Panc1 (cell line): ENCODE measurements around the gene MAP3K2. TPM values are rescaled to one million over a fixed set of nuclear protein-coding genes. Genes with fewer than 3 reads are reported as not detected.

ENCODE experiments used
- ATAC-seq: fragments of 200-7000 bp; cut with Tn5 transposase; 2 replicates; pipeline ENCODE4 v1.9.1; 2020; ENCODE audit warnings: mild to moderate bottlenecking, moderate library complexity
- BruUV-seq: library from RNA; stranded (reverse); fragments of 400-500 nt; replicated peaks from 2 replicates; lab custom pipeline; 2021; lab: Mats Ljungman, UMichigan
- CTCF ChIA-PET: fragments of 300-600 bp; sonication (Branson Sonifier 250); formaldehyde crosslinking; loops from one replicate; lab custom pipeline; 2022; ENCODE audit warnings: antibody characterized with exemption; lab: Charles Lee
- POLR2A ChIA-PET: fragments of 300-600 bp; sonication (Branson Sonifier 250); formaldehyde crosslinking; loops from one replicate; lab custom pipeline; 2022; ENCODE audit warnings: antibody characterized with exemption; lab: Charles Lee
- DNase-seq: peaks from one replicate; pipeline ENCODE4 v3.0.0-alpha.2; 2010; ENCODE audit warnings: low read depth, low spot score
- H3K27ac ChIP-seq: 2 replicates; pipeline ENCODE4 v1.5.1; 2011; ENCODE audit warnings: mild to moderate bottlenecking, low read length, inconsistent platforms
- H3K27me3 ChIP-seq: fragments of 200-500 bp; sonication (Bioruptor generic); 2 replicates; pipeline ENCODE4 v1.6.0; 2014; ENCODE audit warnings: low read length, inconsistent platforms; ENCODE audit not compliant: control insufficient read depth, insufficient read depth
- H3K36me3 ChIP-seq: fragments of 200-500 bp; sonication (Bioruptor generic); 2 replicates; pipeline ENCODE4 v1.5.1; 2014; ENCODE audit warnings: inconsistent platforms, mild to moderate bottlenecking, low read length, moderate library complexity; ENCODE audit not compliant: control insufficient read depth, insufficient read depth
- H3K4me1 ChIP-seq: 2 replicates; pipeline ENCODE4 v1.5.1; 2011; ENCODE audit warnings: inconsistent platforms, mild to moderate bottlenecking, low read length, moderate library complexity; ENCODE audit not compliant: control insufficient read depth, insufficient read depth
- H3K4me3 ChIP-seq, 2 experiments: 2 replicates each; pipeline ENCODE4 v1.5.1; 2011 to 2012; ENCODE audit warnings: low read depth in 2 of 2, low read length in 2 of 2, mild to moderate bottlenecking in 2 of 2, inconsistent platforms in 1 of 2, moderate library complexity in 1 of 2
- H3K9me3 ChIP-seq: fragments of 200-500 bp; sonication (Bioruptor generic); 2 replicates; pipeline ENCODE4 v1.5.1; 2014; ENCODE audit warnings: low read depth, mild to moderate bottlenecking, inconsistent platforms, low read length, moderate library complexity; ENCODE audit not compliant: control insufficient read depth, insufficient read depth
- POLR2AphosphoS5 ChIP-seq: IDR thresholded peaks from 2 replicates; pipeline ENCODE4 v1.6.1; 2012; ENCODE audit warnings: mild to moderate bottlenecking, low read depth, low read length, moderate library complexity
- SIN3A ChIP-seq: IDR thresholded peaks from 2 replicates; pipeline ENCODE4 v1.6.1; 2012; ENCODE audit warnings: low read depth, mild to moderate bottlenecking, low read length, moderate library complexity, borderline replicate concordance; ENCODE audit not compliant: insufficient read depth
- TCF7L2 ChIP-seq: IDR thresholded peaks from 2 replicates; pipeline ENCODE4 v1.6.1; 2011; ENCODE audit warnings: mild to moderate bottlenecking, low read depth, low read length, inconsistent platforms
- in situ Hi-C: cut with HindIII; loops from 2 replicates; pipeline ENCODE4 v1.10.0; 2016; ENCODE audit warnings: low sequenced_read_pairs, low pct_unique_long_range_greater_than_20kb
- intact Hi-C: fragments of 100-400 bp; cut with micrococcal nuclease; formaldehyde crosslinking; loops from one replicate; pipeline ENCODE4 v1.10.0; 2022; ENCODE audit not compliant: unreplicated experiment
- total RNA-seq: library from RNA; stranded (reverse); gene quantifications from one replicate; pipeline ENCODE4 v1.2.1, GENCODE V29; 2021; ENCODE audit not compliant: unreplicated experiment
- TF ChIP-seq, protein P1 (sequence below), 2 experiments: IDR thresholded peaks; 2 replicates each; pipeline ENCODE4 v1.6.1; 2011 to 2012; ENCODE audit warnings: low read depth in 2 of 2, control low read depth in 1 of 2, low read length in 1 of 2, mild to moderate bottlenecking in 1 of 2, moderate library complexity in 1 of 2; ENCODE audit not compliant: insufficient read depth in 1 of 2
- TF ChIP-seq, protein P2 (sequence below): fragments of 450-650 bp; IDR thresholded peaks from 2 replicates; pipeline ENCODE4 v1.5.1; 2017; ENCODE audit warnings: mild to moderate bottlenecking

MAP3K2 gene
- total RNA-seq, 1 experiment from 2014 or later, result 70.6 TPM

DNA sequence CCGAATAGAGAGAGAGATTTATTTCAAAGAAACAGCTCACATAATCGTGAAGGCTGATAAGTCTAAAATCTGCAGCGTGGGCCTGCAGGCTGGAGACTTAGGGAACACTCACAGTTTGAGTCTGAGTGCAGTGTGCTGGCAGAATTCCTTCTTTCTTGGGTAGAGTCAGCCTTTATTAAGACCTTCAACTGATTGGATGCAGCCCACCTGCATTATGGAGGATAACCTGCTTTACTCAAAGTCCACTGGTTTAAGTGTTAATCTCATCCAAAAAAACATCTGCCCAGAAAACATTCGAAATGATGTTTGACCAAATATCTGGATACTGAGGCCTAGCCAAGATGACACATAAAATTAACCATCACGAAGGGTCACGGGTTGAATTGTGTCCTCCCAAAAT is 46.7 kb upstream of the MAP3K2 start:
- BruUV-seq, result no TSS peak
- no peaks in the 10 kb centered on the region for H3K36me3 ChIP-seq
- no peaks in the 10 kb centered on the region for H3K27me3 ChIP-seq
- no peak for TF ChIP-seq POLR2AphosphoS5
- TF ChIP-seq, protein P1, sequence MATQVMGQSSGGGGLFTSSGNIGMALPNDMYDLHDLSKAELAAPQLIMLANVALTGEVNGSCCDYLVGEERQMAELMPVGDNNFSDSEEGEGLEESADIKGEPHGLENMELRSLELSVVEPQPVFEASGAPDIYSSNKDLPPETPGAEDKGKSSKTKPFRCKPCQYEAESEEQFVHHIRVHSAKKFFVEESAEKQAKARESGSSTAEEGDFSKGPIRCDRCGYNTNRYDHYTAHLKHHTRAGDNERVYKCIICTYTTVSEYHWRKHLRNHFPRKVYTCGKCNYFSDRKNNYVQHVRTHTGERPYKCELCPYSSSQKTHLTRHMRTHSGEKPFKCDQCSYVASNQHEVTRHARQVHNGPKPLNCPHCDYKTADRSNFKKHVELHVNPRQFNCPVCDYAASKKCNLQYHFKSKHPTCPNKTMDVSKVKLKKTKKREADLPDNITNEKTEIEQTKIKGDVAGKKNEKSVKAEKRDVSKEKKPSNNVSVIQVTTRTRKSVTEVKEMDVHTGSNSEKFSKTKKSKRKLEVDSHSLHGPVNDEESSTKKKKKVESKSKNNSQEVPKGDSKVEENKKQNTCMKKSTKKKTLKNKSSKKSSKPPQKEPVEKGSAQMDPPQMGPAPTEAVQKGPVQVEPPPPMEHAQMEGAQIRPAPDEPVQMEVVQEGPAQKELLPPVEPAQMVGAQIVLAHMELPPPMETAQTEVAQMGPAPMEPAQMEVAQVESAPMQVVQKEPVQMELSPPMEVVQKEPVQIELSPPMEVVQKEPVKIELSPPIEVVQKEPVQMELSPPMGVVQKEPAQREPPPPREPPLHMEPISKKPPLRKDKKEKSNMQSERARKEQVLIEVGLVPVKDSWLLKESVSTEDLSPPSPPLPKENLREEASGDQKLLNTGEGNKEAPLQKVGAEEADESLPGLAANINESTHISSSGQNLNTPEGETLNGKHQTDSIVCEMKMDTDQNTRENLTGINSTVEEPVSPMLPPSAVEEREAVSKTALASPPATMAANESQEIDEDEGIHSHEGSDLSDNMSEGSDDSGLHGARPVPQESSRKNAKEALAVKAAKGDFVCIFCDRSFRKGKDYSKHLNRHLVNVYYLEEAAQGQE (IDR thresholded peaks at IDR 0.05; ENCODE audit: insufficient read depth in 1 of 2, low read depth in 2 of 2, low read length in 1 of 2), result no peak
- TF ChIP-seq TCF7L2, result no peak
- TF ChIP-seq SIN3A, result no peak
- TF ChIP-seq, protein P2, sequence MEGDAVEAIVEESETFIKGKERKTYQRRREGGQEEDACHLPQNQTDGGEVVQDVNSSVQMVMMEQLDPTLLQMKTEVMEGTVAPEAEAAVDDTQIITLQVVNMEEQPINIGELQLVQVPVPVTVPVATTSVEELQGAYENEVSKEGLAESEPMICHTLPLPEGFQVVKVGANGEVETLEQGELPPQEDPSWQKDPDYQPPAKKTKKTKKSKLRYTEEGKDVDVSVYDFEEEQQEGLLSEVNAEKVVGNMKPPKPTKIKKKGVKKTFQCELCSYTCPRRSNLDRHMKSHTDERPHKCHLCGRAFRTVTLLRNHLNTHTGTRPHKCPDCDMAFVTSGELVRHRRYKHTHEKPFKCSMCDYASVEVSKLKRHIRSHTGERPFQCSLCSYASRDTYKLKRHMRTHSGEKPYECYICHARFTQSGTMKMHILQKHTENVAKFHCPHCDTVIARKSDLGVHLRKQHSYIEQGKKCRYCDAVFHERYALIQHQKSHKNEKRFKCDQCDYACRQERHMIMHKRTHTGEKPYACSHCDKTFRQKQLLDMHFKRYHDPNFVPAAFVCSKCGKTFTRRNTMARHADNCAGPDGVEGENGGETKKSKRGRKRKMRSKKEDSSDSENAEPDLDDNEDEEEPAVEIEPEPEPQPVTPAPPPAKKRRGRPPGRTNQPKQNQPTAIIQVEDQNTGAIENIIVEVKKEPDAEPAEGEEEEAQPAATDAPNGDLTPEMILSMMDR, result no peak
- DNase-seq (no peak), ATAC-seq (no peak)
- ChIA-PET POLR2A (no interaction called here), CTCF (no interaction called here)
- no peaks in the 10 kb centered on the region for H3K4me1 ChIP-seq
- no peaks in the 10 kb centered on the region for H3K9me3 ChIP-seq
- no peak overlapping the region for H3K4me3 ChIP-seq
- intact Hi-C loops (no loop called here), in situ Hi-C loops (no loop called here)
- H3K27ac ChIP-seq, result no peak overlapping the region

GRCh38 chr2:127431408-127432023 is 43.7 kb upstream of the MAP3K2 start:
- ChIA-PET POLR2A (no interaction called here), CTCF (no interaction called here)
- DNase-seq, result no peak
- TF ChIP-seq, protein P2, result no peak
- TF ChIP-seq SIN3A, result no peak
- no peak for TF ChIP-seq POLR2AphosphoS5
- TF ChIP-seq, protein P1 (IDR thresholded peaks at IDR 0.05; ENCODE audit: insufficient read depth in 1 of 2, low read depth in 2 of 2, low read length in 1 of 2), result no peak
- TF ChIP-seq TCF7L2, result no peak
- intact Hi-C loops, result no loop called here
- H3K27ac ChIP-seq, result no peak overlapping the region
- H3K36me3 ChIP-seq, result no peaks in the 10 kb centered on the region
- no peaks in the 10 kb centered on the region for H3K27me3 ChIP-seq
- no peaks in the 10 kb centered on the region for H3K4me1 ChIP-seq
- in situ Hi-C loops, result no loop called here
- ATAC-seq, result no peak
- BruUV-seq, result no TSS peak
- H3K9me3 ChIP-seq, result no peaks in the 10 kb centered on the region
- H3K4me3 ChIP-seq, result no peak overlapping the region
